ENCODE measurements around the gene APOBEC3C. TPM values are rescaled to one million over a fixed set of nuclear protein-coding genes. Genes with fewer than 3 reads are reported as not detected.

The APOBEC3C gene
- total and polyA plus RNA-seq, 2 experiments from 2014 or later, result 7.0 to 49.2 TPM

DNA sequence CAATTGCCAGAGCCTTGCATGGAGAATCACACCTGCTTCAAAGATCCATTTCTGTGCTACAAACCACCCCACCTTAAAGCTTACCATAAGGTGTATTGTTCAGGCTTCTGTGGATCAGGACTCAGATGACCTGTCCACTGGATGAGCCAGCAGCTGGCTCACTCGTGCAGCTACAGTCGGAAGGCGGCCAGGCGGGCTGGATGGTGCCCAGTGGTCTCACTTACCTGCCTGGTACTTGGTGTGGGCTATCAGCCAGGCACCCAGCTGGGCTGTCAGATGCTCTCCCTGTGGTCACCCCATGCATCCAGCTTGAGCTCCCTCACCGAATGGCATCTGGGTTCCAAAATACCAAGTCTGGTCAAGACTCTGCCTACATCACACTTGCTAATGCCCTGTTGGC is 42.9 kb upstream of the APOBEC3C start:
- Histone ChIP-seq H3K4me1 (ENCODE audit: insufficient read depth) (no peaks in the 10 kb centered on the region), H2AFZ (no peak overlapping the region), H3K27ac (ENCODE audit: low read depth) (no peak overlapping the region), H3K79me2 (replicated peaks; ENCODE audit: insufficient read depth) (no peaks in the 10 kb centered on the region), H3K4me2 (no peak overlapping the region), H3K27me3 (ENCODE audit: insufficient read depth) (no peaks in the 10 kb centered on the region), H3K4me3 (no peak overlapping the region), H3K9me2 (ENCODE audit: insufficient read depth) (no peaks in the 10 kb centered on the region), H3F3A (replicated peaks; ENCODE audit: low read depth) (no peaks in the 10 kb centered on the region), H3K36me3 (ENCODE audit: insufficient read depth) (peaks cover 2% of the 10 kb centered on the region; the same call in 1 of the 2 replicates), H4K20me1 (replicated peaks; ENCODE audit: insufficient read depth) (no peaks in the 10 kb centered on the region)
- DNase-seq (ENCODE audit: low spot score), result no peak
- peaks cover 4% of the 10 kb centered on the region; the same call in 2 of the 3 replicates for H3K4me1 Mint-ChIP-seq
- peaks cover 15% of the 10 kb centered on the region; the same call in 2 of the 3 replicates for H3K36me3 Mint-ChIP-seq (ENCODE audit: low read depth)
- TF ChIP-seq ZNF114 (CRISPR knock-in tag; IDR thresholded peaks at IDR 0.05) (no peak), ETS1 (IDR thresholded peaks at IDR 0.05) (no peak), POLR2AphosphoS5 (IDR thresholded peaks at IDR 0.05; ENCODE audit: low read depth) (no peak), JUNB (IDR thresholded peaks at IDR 0.05; ENCODE audit: unreplicated experiment) (no peak), ZNF331 (CRISPR knock-in tag; IDR thresholded peaks at IDR 0.05; ENCODE audit: low read depth) (no peak), EZH2phosphoT487 (IDR thresholded peaks at IDR 0.05; ENCODE audit: unreplicated experiment) (no peak), NANOG (IDR thresholded peaks at IDR 0.05; ENCODE audit: borderline replicate concordance) (no peak), EZH2 (IDR thresholded peaks at IDR 0.05; ENCODE audit: low read depth, unreplicated experiment) (no peak), STAT1 (IDR thresholded peaks at IDR 0.05; ENCODE audit: unreplicated experiment) (no peak), CTCF (conservative IDR thresholded peaks at IDR 0.05; ENCODE audit: low read depth in 2 of 2) (no peak)
- TF ChIP-seq, protein P1, sequence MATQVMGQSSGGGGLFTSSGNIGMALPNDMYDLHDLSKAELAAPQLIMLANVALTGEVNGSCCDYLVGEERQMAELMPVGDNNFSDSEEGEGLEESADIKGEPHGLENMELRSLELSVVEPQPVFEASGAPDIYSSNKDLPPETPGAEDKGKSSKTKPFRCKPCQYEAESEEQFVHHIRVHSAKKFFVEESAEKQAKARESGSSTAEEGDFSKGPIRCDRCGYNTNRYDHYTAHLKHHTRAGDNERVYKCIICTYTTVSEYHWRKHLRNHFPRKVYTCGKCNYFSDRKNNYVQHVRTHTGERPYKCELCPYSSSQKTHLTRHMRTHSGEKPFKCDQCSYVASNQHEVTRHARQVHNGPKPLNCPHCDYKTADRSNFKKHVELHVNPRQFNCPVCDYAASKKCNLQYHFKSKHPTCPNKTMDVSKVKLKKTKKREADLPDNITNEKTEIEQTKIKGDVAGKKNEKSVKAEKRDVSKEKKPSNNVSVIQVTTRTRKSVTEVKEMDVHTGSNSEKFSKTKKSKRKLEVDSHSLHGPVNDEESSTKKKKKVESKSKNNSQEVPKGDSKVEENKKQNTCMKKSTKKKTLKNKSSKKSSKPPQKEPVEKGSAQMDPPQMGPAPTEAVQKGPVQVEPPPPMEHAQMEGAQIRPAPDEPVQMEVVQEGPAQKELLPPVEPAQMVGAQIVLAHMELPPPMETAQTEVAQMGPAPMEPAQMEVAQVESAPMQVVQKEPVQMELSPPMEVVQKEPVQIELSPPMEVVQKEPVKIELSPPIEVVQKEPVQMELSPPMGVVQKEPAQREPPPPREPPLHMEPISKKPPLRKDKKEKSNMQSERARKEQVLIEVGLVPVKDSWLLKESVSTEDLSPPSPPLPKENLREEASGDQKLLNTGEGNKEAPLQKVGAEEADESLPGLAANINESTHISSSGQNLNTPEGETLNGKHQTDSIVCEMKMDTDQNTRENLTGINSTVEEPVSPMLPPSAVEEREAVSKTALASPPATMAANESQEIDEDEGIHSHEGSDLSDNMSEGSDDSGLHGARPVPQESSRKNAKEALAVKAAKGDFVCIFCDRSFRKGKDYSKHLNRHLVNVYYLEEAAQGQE (IDR thresholded peaks at IDR 0.05; ENCODE audit: unreplicated experiment), result no peak
- no peak overlapping the region for H3K4me3 Mint-ChIP-seq
- H3K27ac Mint-ChIP-seq, result no peak overlapping the region
- H3K9me3 Mint-ChIP-seq, result peaks cover 22% of the 10 kb centered on the region
- no peak for ATAC-seq
- peaks cover 7% of the 10 kb centered on the region for H3K27me3 Mint-ChIP-seq (ENCODE audit: insufficient read depth, low read depth, poor library complexity)

Measured in GM23338 (cell line).